GM13976 (cell line): Measurements from ENCODE around the gene RCC1.
"Not testable (repeated sequence)": the region's sequence is repeated elsewhere in the genome, so short reads cannot be mapped to it uniquely, and the experiment has no call there.

Experiments used
- DNase-seq: peaks from one replicate; pipeline ENCODE4 v3.0.0; 2012; ENCODE audit warnings: low spot score
- in situ Hi-C: fragments of 300-500 bp; cut with MboI; formaldehyde crosslinking; loops from one replicate; pipeline ENCODE4 v1.12.0; 2022; ENCODE audit warnings: low sequenced_read_pairs, mixed read lengths, inconsistent platforms; ENCODE audit not compliant: unreplicated experiment
- TF ChIP-seq, protein P1 (sequence below): IDR thresholded peaks from 2 replicates; pipeline ENCODE4 v1.5.1; 2012; ENCODE audit warnings: borderline replicate concordance, mild to moderate bottlenecking; ENCODE audit not compliant: insufficient read depth; ENCODE audit errors: extremely low read depth, missing control alignments, control extremely low read depth

Gene RCC1

GRCh38 chr1:28518000-28518744 lies 12.3 kb downstream of the RCC1 start:
- TF ChIP-seq, protein P1, sequence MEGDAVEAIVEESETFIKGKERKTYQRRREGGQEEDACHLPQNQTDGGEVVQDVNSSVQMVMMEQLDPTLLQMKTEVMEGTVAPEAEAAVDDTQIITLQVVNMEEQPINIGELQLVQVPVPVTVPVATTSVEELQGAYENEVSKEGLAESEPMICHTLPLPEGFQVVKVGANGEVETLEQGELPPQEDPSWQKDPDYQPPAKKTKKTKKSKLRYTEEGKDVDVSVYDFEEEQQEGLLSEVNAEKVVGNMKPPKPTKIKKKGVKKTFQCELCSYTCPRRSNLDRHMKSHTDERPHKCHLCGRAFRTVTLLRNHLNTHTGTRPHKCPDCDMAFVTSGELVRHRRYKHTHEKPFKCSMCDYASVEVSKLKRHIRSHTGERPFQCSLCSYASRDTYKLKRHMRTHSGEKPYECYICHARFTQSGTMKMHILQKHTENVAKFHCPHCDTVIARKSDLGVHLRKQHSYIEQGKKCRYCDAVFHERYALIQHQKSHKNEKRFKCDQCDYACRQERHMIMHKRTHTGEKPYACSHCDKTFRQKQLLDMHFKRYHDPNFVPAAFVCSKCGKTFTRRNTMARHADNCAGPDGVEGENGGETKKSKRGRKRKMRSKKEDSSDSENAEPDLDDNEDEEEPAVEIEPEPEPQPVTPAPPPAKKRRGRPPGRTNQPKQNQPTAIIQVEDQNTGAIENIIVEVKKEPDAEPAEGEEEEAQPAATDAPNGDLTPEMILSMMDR, result peak; percentile 96
- DNase-seq, result peak; percentile 90
- in situ Hi-C loops, result loop anchor here (5.0 to 10.0 kb wide), 2 partner anchors 84 to 113 kb away; no protein-coding TSS in a partner anchor

- TF ChIP-seq, protein P1, result no peak
- DNase-seq, result peak; percentile 69
- in situ Hi-C loops, result loop anchor here (5.0 to 10.0 kb wide), 2 partner anchors 83 to 114 kb away; no protein-coding TSS in a partner anchor
Measured at GRCh38 chr1:28518745-28519341, 13.0 kb downstream of the RCC1 start.

GRCh38 chr1:28519946-28520725 lies 14.3 kb downstream of the RCC1 start:
- TF ChIP-seq, protein P1, result no peak
- no peak for DNase-seq
- in situ Hi-C loops, result loop anchor here (5.0 to 10.0 kb wide), 2 partner anchors 82 to 115 kb away; no protein-coding TSS in a partner anchor

DNA sequence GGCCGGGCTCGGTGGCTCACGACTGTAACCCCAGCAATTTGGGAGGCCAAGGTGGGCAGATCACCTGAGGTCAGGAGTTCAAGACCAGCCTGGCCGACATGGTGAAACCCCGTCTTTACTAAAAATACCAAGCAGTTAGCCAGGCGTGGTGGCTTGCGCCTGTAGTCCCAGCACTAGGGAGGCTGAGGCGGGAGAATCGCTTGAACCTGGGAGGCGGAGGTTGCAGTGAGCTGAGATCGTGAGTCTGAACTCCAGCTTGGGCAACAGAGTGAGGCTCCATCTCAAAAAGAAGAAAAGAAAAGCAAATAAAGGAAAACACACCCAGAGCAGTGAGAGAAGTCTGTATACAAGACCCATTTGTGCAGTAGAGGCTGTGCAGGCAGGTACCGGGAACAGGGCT lies 15.0 kb downstream of the RCC1 start:
- in situ Hi-C loops, DNase-seq: not testable (repeated sequence)

GRCh38 chr1:28521502-28522164 lies 15.8 kb downstream of the RCC1 start:
- TF ChIP-seq, protein P1, result no peak
- no peak for DNase-seq
- in situ Hi-C loops, result no loop called here

- DNase-seq, in situ Hi-C loops: not testable (repeated sequence)
Measured at GRCh38 chr1:28522537-28522936, 16.7 kb downstream of the RCC1 start.

- in situ Hi-C loops, DNase-seq: not testable (repeated sequence)
Measured at GRCh38 chr1:28525002-28525642, 19.3 kb downstream of the RCC1 start.
